Inferior parietal cortex (tissue), 1 donor: ENCODE data around the gene NECAB3.

ENCODE experiments used
- DNase-seq: peaks from one replicate; pipeline ENCODE4 v3.0.0-alpha.2; 2016; ENCODE audit errors: extremely low spot score

The NECAB3 gene

GRCh38 chr20:33677991-33678702 lies 3.9 kb upstream of the NECAB3 start:
- DNase-seq: no peak

GRCh38 chr20:33676652-33677645 lies 2.7 kb upstream of the NECAB3 start:
- no peak for DNase-seq

DNA sequence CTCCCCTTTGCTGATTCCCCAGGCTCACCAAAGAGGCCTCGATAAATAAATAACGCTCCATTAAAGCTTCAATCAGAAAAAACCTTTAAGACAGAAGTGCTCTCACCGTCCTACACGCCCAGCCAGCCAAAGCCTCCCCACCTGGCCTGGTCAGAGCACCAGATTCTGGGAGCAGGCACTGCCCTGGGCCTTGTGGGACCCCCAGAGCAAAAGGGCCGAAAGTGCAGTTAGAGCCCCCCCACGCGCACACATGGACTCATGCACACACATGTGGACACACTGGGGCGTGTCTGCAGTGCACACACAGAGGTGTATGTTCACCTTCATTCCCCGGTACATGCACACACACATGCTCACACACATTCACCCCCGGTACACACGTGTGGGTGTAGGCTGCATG lies 1.9 kb upstream of the NECAB3 start:
- DNase-seq: no peak

GRCh38 chr20:33675136-33675959 lies 1.1 kb upstream of the NECAB3 start:
- no peak for DNase-seq

DNA sequence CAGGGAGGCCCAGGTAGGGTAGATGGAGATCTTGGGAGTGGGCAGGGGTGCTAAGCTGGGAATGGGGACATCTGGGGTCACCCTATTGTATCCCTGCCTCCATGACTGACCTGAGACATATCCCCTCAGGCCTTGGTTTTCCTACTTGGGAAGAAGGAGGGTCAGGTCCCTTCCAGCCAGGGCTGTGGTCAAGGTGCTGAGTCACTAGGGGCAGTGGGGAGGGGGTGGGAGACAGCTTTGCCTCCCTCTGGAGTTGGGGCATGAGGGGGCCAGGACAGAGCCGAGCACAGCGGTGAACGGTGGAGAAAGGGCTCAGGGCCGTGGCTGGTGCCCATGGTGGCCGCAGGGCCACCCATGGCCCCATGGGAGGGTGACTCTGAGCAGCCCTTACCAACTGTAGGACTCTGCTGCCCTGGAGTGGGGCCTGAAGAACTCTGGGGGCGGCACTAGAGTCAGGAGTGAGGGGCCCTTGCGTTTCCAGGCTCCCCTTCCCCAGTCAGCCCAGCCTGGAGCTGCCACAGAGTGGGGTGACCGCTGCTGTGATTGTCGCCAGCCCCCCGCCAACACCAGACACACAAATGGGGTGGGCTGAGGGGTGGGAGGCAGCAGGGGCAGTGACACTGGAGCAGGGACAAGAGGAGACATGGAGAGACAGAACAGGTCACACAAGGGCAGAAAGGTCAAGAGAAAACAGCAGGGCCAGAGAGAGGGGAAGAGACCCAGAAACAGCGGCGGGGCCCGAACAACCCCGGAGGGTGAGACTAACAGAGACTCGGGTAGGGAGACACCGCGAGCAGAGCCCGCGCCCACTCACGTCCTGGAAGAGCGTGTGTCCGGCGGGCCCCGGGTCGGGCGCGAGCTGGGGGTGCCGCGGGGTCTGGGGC lies 576 bp downstream of the NECAB3 start:
- no peak for DNase-seq

DNA sequence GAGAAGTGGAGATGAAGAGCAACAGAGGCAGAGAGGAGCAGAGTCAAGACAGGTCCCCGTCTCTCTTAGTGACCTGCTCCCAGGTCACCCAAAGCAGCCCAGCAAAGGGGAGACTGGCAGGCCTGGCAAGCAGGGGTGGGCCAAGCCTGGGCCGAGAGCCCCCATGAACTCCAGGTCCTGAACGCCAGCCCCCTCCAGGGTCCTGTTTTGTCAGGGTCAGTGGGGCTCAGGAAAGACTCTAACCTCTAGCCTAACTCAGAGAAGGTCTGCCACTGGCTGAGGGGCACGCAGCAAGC lies 1.2 kb downstream of the NECAB3 start:
- DNase-seq: no peak

DNA sequence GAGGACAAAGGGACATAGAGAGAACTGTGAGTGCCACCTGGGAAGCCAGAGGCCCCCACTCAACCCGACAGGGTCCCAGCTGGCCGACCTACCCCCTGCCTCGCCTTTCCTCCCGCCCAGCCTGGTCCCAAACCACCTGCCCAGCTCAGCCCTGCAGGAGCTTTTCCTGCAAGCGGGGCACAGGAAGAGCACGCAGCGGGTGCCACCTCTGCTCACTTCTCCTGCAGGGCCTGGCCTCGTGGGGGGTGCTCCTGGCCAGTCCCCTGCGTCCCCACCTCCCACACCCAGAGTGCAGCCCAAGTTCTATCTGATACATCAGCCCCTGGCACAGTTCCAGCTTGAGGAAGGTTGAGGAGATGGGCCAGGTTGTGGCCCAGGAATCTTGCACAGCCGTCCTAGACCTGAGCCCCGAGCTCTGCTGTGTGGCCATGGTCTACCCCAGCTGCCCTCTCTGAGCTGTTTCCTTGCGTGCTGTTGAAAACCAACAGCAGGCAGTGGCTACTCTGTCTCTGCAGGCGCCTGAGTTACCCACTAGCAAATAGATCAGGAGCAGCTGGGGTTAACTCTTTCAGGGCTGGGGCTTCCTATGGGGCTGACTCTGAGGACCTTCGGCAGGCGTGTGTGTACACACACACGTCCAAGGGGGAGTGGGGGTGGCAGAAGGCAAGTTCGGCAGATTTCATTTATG lies 1.7 kb downstream of the NECAB3 start:
- DNase-seq: no peak

DNA sequence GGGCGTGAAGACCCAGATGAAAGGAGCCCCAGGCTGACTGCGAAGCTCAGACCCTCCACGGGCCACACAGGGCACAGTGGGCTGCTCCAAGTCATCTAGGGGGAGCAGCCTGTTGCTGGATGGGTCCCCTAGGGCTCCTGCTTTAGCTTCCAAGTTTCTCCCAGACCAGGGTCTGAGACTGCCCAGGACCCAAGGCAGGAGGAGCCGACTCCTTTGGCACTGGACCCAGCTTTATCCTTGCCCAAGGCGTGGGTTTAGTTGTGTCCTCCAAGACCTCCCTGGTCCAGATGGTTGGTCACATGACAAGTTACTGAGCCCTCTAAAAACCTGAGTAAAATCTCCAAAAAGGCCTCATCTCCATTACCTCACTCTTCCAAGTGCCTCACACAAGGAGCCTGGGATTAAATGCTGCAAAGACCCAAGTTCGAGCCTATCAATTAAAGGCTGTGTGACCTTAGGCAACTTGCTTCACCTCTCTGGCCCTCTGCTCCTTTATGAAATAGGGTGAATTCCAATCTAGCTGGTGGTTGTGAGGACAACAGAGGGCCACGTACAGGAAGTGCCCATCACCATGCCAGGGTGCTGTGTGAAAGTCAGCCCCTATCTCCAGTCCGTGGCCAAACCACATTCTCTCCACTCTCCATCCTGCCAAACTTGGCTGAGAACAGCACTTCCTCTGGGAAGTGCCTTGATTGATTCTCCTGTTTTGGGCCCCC lies 2.5 kb downstream of the NECAB3 start:
- no peak for DNase-seq

DNA sequence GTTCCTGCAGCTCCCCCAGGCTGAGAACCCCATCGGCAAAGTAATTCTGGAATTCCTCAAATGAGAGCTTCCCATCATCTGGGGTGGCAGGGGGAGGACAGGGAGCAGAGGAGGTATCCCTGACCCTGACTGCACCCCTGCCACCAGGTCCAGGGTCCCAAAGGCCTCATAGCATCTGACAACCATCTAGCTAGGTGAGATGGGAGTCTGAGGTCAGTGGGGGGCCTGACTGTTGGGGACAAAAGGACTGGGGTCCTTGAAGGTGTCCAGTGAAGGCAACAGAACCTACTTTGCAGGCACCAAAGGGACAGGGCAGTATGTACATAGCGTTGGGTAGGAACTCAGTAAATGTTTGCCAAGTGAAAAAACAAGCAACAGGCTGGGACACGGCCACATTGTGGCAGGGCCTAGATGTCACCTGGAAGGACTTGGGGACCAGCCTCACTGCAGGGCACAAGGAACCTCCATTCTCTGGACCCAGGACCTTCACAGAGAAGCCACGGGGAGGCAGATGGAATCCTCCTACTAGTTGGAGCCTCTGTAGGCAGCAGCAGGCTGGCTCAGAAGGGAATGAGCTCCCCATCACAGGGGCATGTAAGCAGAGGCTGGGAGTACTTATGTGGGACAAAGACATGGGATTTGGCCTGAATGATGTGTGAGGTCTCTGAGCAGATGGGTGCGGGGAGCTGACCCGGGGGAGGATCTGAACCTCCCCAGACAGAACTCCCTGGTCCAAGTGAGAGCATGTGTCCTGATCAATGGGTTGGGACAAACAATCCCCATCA lies 3.3 kb downstream of the NECAB3 start:
- DNase-seq: no peak

- DNase-seq: peak; percentile 48
These were observed 4.2 kb downstream of the NECAB3 start for GRCh38 chr20:33669873-33670640.

- no peak for DNase-seq
These were observed 5.0 kb downstream of the NECAB3 start for GRCh38 chr20:33669224-33669623.

GRCh38 chr20:33668466-33669155 lies 5.6 kb downstream of the NECAB3 start:
- no peak for DNase-seq

DNA sequence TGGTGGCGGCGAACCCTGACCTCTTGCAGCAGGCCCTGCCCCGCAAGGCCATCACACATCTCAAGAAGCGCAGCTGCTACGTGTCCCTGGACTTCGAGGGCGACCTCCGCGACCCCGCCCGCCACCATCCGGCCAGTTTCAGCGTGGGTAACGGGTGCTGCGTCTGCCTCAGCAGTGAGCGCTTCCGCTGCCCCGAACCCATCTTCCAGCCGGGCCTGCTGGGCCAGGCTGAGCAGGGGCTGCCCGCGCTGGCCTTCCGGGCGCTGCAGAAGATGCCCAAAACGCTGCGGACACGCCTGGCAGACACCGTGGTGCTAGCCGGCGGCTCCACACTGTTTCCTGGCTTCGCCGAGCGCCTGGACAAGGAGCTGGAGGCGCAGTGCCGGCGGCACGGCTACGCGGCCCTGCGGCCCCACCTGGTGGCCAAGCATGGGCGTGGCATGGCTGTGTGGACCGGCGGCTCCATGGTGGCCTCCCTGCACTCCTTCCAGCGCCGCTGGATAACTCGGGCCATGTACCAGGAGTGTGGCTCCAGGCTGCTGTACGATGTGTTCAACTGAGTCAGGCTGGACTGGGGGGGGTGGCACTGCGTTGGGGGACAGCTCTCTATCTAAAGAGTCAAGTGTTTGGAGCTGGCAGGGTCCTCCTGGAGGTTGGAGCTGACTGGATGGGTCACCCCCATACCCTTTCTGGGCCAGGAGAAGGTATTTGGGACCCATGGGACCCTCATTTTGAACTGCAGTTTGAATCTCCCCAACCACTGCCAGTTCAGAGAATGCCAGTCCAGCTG lies 6.4 kb downstream of the NECAB3 start:
- DNase-seq: peak; percentile 67

- no peak for DNase-seq
These were observed 7.0 kb downstream of the NECAB3 start for GRCh38 chr20:33667245-33667675.

GRCh38 chr20:33666293-33667244 lies 7.7 kb downstream of the NECAB3 start, which contains the start of gene ACTL10:
Gene ACTL10 (plus strand): TSS chr20:33666943. CDS start chr20:33667498, 555 bp downstream.
- DNase-seq: peak; percentile 90

DNA sequence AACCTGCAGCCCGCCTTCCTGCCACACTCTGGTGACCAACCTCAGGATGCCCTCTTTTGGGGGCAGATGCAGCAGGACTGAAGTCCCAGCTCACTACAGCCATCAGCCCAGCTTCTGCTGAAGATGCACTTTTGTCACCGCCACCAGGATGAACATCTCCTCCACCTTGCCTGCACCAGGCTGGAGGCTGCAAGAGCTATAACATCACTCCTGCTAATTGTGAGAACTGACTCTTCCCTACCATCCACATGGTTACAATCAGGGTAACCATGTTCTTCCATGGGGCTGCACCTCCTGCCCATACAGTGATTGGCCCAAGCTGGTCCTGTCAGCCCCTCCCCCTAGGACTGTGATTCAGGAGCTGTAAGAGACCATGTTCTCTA lies 9.5 kb downstream of the NECAB3 start:
- no peak for DNase-seq
